ENCODE results near the gene CYSRT1. TPM values are rescaled to one million over a fixed set of nuclear protein-coding genes. Genes with fewer than 3 reads are reported as not detected.

CYSRT1 gene
- polyA plus RNA-seq, 3 donors, result 0.17 TPM; not detected in 2

- 89% methylated on average over 29 of the region's 35 CpGs for WGBS (ENCODE audit: insufficient coverage)
- H3K9ac ChIP-seq (ENCODE audit: insufficient read depth, low read length, poor library complexity, severe bottlenecking), result no peak overlapping the region
- H3K79me2 ChIP-seq (ENCODE audit: insufficient read depth, low read length), result peaks cover 19% of the 10 kb centered on the region
- no peak for TF ChIP-seq CTCF (IDR thresholded peaks at IDR 0.05)
- H3K9me3 ChIP-seq (replicated peaks in 1 of 2; ENCODE audit: control insufficient read depth in 1 of 2, insufficient read depth in 1 of 2, low read length in 2 of 2), result no peaks in the 10 kb centered on the region
- H3K27ac ChIP-seq (ENCODE audit: low read depth in 1 of 2, low read length in 2 of 2), result no peak overlapping the region
- peaks cover 18% of the 10 kb centered on the region for H3K4me1 Mint-ChIP-seq
- H3K27me3 Mint-ChIP-seq (ENCODE audit: low read depth in 3 of 3), result peaks cover 5 to 7% (median 6%) of the 10 kb centered on the region in 3 donors
- H3K9me3 Mint-ChIP-seq, result no peaks in the 10 kb centered on the region
- no peak overlapping the region for H2AFZ ChIP-seq (ENCODE audit: insufficient read depth, low read depth, low read length, poor library complexity, severe bottlenecking)
- peaks cover 18% of the 10 kb centered on the region for H4K20me1 ChIP-seq (ENCODE audit: insufficient read depth, low read length)
- intact Hi-C loops (cut with micrococcal nuclease), result no loop called here
- H3K36me3 Mint-ChIP-seq, result peaks cover 5 to 18% of the 10 kb centered on the region in 2 donors
- H3K36me3 ChIP-seq (replicated peaks in 1 of 2; ENCODE audit: control insufficient read depth in 1 of 2, insufficient read depth in 2 of 2, low read length in 2 of 2), result peaks cover 6% of the 10 kb centered on the region in 2 donors
- no peak overlapping the region for H3K4me3 Mint-ChIP-seq
- H3K4me1 ChIP-seq (ENCODE audit: control insufficient read depth in 1 of 2, insufficient read depth in 2 of 2, low read length in 2 of 2), result peaks cover 19 to 27% of the 10 kb centered on the region in 2 donors
- no peak overlapping the region for H3K4me2 ChIP-seq (replicated peaks; ENCODE audit: extremely low read depth, low read length, poor library complexity, severe bottlenecking)
- H3K27me3 ChIP-seq (ENCODE audit: control insufficient read depth in 2 of 2, insufficient read depth in 2 of 2, low read length in 2 of 2), result no peaks in the 10 kb centered on the region
- H3K4me3 ChIP-seq (replicated peaks in 1 of 3; ENCODE audit: low read depth in 2 of 3, low read length in 3 of 3), result no peak overlapping the region
- no peak for DNase-seq
- H3K27ac Mint-ChIP-seq, result peak overlapping the region in 1 of 7 donors; percentile 50
Observed at GRCh38 chr9:137252555-137253506, 27.9 kb downstream of the CYSRT1 start.

GRCh38 chr9:137253717-137254623 is 29.0 kb downstream of the CYSRT1 start:
- peaks cover 22% of the 10 kb centered on the region for H4K20me1 ChIP-seq (ENCODE audit: insufficient read depth, low read length)
- Mint-ChIP-seq H3K36me3 (peaks cover 10 to 30% of the 10 kb centered on the region in 2 donors), H3K4me1 (peaks cover 18% of the 10 kb centered on the region), H3K27ac (peak overlapping the region in 3 of 7 donors; percentile 58 to 76 (median 70)), H3K4me3 (peak overlapping the region; percentile 88 to 95), H3K27me3 (ENCODE audit: low read depth in 3 of 3) (peaks cover 5 to 7% (median 6%) of the 10 kb centered on the region in 3 donors), H3K9me3 (no peaks in the 10 kb centered on the region)
- H3K27ac ChIP-seq (ENCODE audit: low read depth in 1 of 2, low read length in 2 of 2), result no peak overlapping the region
- peak overlapping the region; percentile 97 for H2AFZ ChIP-seq (ENCODE audit: insufficient read depth, low read depth, low read length, poor library complexity, severe bottlenecking)
- peak overlapping the region; percentile 98 for H3K4me2 ChIP-seq (replicated peaks; ENCODE audit: extremely low read depth, low read length, poor library complexity, severe bottlenecking)
- H3K79me2 ChIP-seq (ENCODE audit: insufficient read depth, low read length), result peaks cover 19% of the 10 kb centered on the region
- TF ChIP-seq CTCF (IDR thresholded peaks at IDR 0.05), result no peak
- H3K36me3 ChIP-seq (replicated peaks in 1 of 2; ENCODE audit: control insufficient read depth in 1 of 2, insufficient read depth in 2 of 2, low read length in 2 of 2), result peaks cover 12 to 17% of the 10 kb centered on the region in 2 donors
- DNase-seq, result no peak
- intact Hi-C loops (cut with micrococcal nuclease), result loop anchor here in 1 of 2 donors (2.0 kb wide), 1 partner anchor 13 kb away; the partner anchor contains the start of gene TUBB4B
- H3K4me3 ChIP-seq (replicated peaks in 1 of 3; ENCODE audit: low read depth in 2 of 3, low read length in 3 of 3), result peak overlapping the region; percentile 65 to 94 (median 82)
- H3K9ac ChIP-seq (ENCODE audit: insufficient read depth, low read length, poor library complexity, severe bottlenecking), result peak overlapping the region; percentile 76
- H3K9me3 ChIP-seq (replicated peaks in 1 of 2; ENCODE audit: control insufficient read depth in 1 of 2, insufficient read depth in 1 of 2, low read length in 2 of 2), result no peaks in the 10 kb centered on the region
- peaks cover 19 to 27% of the 10 kb centered on the region in 2 donors for H3K4me1 ChIP-seq (ENCODE audit: control insufficient read depth in 1 of 2, insufficient read depth in 2 of 2, low read length in 2 of 2)
- WGBS (ENCODE audit: insufficient coverage), result 91% methylated on average over 21 of the region's 21 CpGs
- H3K27me3 ChIP-seq (ENCODE audit: control insufficient read depth in 2 of 2, insufficient read depth in 2 of 2, low read length in 2 of 2), result no peaks in the 10 kb centered on the region
